HFF-Myc (cell line): ENCODE results near the gene RUSF1.
A peak's percentile ranks its signal among the peaks of the same experiment; 100 is the strongest.
"Not testable (repeated sequence)": the region's sequence is repeated elsewhere in the genome, so short reads cannot be mapped to it uniquely, and the experiment has no call there.

Experiments
- DNase-seq: peaks from one replicate; pipeline ENCODE4 v3.0.0-alpha.2; 2011; ENCODE audit warnings: low read depth; ENCODE audit errors: extremely low read depth
- H3K4me3 ChIP-seq: replicated peaks from 2 replicates; pipeline ENCODE4 v1.5.1; 2011; ENCODE audit warnings: low read depth, mild to moderate bottlenecking, control low read depth, low read length
- TF ChIP-seq, protein P1 (sequence below): IDR thresholded peaks from 2 replicates; pipeline ENCODE4 v1.5.1; 2012; ENCODE audit warnings: mild to moderate bottlenecking, low read depth, low read length, control low read depth; ENCODE audit errors: missing control alignments

Gene RUSF1

GRCh38 chr16:31487071-31487719 is 21.0 kb downstream of the RUSF1 start:
- peak overlapping the region; percentile 34 for H3K4me3 ChIP-seq
- TF ChIP-seq, protein P1, sequence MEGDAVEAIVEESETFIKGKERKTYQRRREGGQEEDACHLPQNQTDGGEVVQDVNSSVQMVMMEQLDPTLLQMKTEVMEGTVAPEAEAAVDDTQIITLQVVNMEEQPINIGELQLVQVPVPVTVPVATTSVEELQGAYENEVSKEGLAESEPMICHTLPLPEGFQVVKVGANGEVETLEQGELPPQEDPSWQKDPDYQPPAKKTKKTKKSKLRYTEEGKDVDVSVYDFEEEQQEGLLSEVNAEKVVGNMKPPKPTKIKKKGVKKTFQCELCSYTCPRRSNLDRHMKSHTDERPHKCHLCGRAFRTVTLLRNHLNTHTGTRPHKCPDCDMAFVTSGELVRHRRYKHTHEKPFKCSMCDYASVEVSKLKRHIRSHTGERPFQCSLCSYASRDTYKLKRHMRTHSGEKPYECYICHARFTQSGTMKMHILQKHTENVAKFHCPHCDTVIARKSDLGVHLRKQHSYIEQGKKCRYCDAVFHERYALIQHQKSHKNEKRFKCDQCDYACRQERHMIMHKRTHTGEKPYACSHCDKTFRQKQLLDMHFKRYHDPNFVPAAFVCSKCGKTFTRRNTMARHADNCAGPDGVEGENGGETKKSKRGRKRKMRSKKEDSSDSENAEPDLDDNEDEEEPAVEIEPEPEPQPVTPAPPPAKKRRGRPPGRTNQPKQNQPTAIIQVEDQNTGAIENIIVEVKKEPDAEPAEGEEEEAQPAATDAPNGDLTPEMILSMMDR, result no peak
- DNase-seq, result no peak

DNA sequence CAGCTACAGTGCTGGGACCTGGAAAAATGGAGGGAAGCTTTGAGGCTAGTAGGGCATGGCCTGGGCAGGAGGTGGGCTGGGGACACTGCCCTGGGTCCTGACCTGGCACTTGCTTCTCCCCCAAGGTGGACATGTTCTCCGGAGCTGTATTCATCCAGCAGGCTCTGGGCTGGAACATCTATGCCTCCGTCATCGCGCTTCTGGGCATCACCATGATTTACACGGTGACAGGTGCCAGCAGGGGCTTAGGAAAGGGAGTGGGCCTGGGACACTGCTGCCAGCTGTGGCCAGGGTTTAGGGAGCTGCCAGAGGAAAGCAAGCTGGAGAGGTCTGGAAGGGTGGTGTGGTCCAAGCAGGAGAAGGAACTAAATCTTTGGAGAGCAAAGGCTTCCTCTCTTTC is 22.1 kb downstream of the RUSF1 start:
- DNase-seq, result no peak
- TF ChIP-seq, protein P1, result no peak
- no peak overlapping the region for H3K4me3 ChIP-seq

- H3K4me3 ChIP-seq, result no peak overlapping the region
- DNase-seq, result no peak
- TF ChIP-seq, protein P1, result no peak
These were observed 22.6 kb downstream of the RUSF1 start for GRCh38 chr16:31485571-31485970.

- no peak overlapping the region for H3K4me3 ChIP-seq
- DNase-seq, result no peak
- TF ChIP-seq, protein P1, result no peak
These were observed 23.6 kb downstream of the RUSF1 start for GRCh38 chr16:31484491-31485171.

DNA sequence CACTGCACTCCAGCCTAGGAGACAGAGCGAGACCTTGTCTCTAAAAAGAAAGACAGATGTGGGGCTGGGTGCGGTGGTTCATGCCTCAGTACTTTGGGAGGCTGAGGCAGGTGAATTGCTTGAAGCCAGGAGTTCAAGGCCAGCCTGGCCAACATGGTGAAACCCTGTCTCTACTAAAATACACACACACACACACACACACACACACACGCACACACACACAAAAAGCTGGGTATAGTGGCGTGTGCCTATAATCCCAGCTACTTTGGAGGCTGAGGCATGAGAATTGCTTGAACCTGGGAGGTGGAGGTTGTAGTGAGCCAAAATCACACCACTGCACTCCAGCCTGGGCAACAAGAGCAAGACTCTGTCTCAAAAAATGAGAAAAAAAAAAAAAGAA is 24.1 kb downstream of the RUSF1 start:
- not testable (repeated sequence) for DNase-seq, H3K4me3 ChIP-seq

DNA sequence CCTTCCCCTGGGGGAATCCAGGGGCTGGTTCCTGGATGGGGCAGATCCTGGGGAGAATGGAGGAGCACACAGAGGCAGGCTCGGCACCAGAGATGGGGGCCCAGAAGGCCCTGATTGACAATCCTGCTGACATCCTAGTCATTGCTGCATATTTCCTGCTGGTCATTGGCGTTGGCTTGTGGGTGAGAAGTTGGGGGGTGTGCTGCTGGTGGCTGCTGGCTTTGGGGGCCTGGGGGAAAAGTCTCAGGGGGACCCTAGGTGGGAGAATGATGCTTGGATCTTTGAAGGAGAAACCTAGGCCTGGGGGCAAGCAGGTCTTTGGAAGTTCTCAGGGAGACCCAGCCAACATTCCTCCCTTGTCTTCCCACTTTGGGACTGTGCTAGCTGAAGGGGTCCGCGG is 25.1 kb downstream of the RUSF1 start, which contains the start of gene SLC5A2:
TSS of gene SLC5A2 (plus strand) at position 43 of the 400 bp plus-strand sequence. CDS start at position 57, 14 bp downstream.
- TF ChIP-seq, protein P1, result no peak
- DNase-seq, result no peak
- H3K4me3 ChIP-seq, result no peak within 1 kb of the TSS

- TF ChIP-seq, protein P1, result no peak
- no peak overlapping the region for H3K4me3 ChIP-seq
- DNase-seq, result no peak
These were observed 27.2 kb downstream of the RUSF1 start for GRCh38 chr16:31480851-31481536.
